ENCODE data around the gene RPP21.

Gene RPP21

GRCh38 chr6:30344868-30345671 lies at the start of gene RPP21:
Gene RPP21, plus strand, starts transcription at chr6:30345156. Its CDS starts 16 bp downstream, at chr6:30345172.
- DNase-seq = peak; percentile 55

- DNase-seq = no peak
These were observed 49.1 kb upstream of the RPP21 start for GRCh38 chr6:30295837-30296236.

GRCh38 chr6:30304002-30304401 lies 41.0 kb upstream of the RPP21 start:
- no peak for DNase-seq

GRCh38 chr6:30311101-30311500 lies 33.9 kb upstream of the RPP21 start:
- DNase-seq = no peak

GRCh38 chr6:30311671-30312070 lies 33.3 kb upstream of the RPP21 start:
- DNase-seq = no peak

- no peak for DNase-seq
These were observed 32.7 kb upstream of the RPP21 start for GRCh38 chr6:30312266-30312665.

GRCh38 chr6:30312676-30313321 lies 32.2 kb upstream of the RPP21 start:
- no peak for DNase-seq

GRCh38 chr6:30315156-30315555 lies 29.8 kb upstream of the RPP21 start:
- DNase-seq = no peak

- DNase-seq = no peak
These were observed 26.9 kb upstream of the RPP21 start for GRCh38 chr6:30317913-30318589.

GRCh38 chr6:30319146-30319835 lies 25.7 kb upstream of the RPP21 start:
- DNase-seq = no peak

GRCh38 chr6:30321692-30322388 lies 23.1 kb upstream of the RPP21 start:
- DNase-seq = no peak

GRCh38 chr6:30322527-30323501 lies 22.1 kb upstream of the RPP21 start:
- DNase-seq = no peak

GRCh38 chr6:30323806-30324205 lies 21.1 kb upstream of the RPP21 start:
- no peak for DNase-seq

GRCh38 chr6:30325150-30325872 lies 19.6 kb upstream of the RPP21 start:
- no peak for DNase-seq

GRCh38 chr6:30325873-30326525 lies 19.0 kb upstream of the RPP21 start:
- DNase-seq = peak; percentile 71

- peak; percentile 71 for DNase-seq
These were observed 18.3 kb upstream of the RPP21 start, which contains the start of gene TRIM39 for GRCh38 chr6:30326526-30327231. Gene TRIM39, plus strand, starts transcription at chr6:30326927. Its CDS starts 2,391 bp downstream, at chr6:30329318.

GRCh38 chr6:30327232-30327746 lies 17.7 kb upstream of the RPP21 start:
- no peak for DNase-seq

- DNase-seq = no peak
These were observed 16.6 kb upstream of the RPP21 start for GRCh38 chr6:30328397-30328796.

GRCh38 chr6:30329331-30329730 lies 15.6 kb upstream of the RPP21 start:
- no peak for DNase-seq

All from DMS 273 treated with DMSO at 0.1 percent for 48 hours (cell line).